ENCODE results near the gene GSAP.

Gene GSAP

GRCh38 chr7:77407906-77408305, 8.2 kb downstream of the GSAP start:
- DNase-seq, result no peak

- no peak for DNase-seq
Measured at GRCh38 chr7:77406421-77406820, 9.7 kb downstream of the GSAP start.

- DNase-seq, result no peak
Measured at GRCh38 chr7:77404641-77405040, 11.5 kb downstream of the GSAP start.

GRCh38 chr7:77403957-77404356, 12.2 kb downstream of the GSAP start:
- no peak for DNase-seq

- no peak for DNase-seq
Measured at GRCh38 chr7:77402818-77403217, 13.3 kb downstream of the GSAP start.

- no peak for DNase-seq
Measured at GRCh38 chr7:77401002-77401401, 15.1 kb downstream of the GSAP start.

GRCh38 chr7:77399816-77400215, 16.3 kb downstream of the GSAP start:
- no peak for DNase-seq

GRCh38 chr7:77396894-77397547, 19.1 kb downstream of the GSAP start:
- DNase-seq, result no peak

GRCh38 chr7:77395626-77396025, 20.5 kb downstream of the GSAP start:
- no peak for DNase-seq

- no peak for DNase-seq
Measured at GRCh38 chr7:77393954-77394353, 22.2 kb downstream of the GSAP start.

- DNase-seq, result no peak
Measured at GRCh38 chr7:77393261-77393660, 22.9 kb downstream of the GSAP start.

GRCh38 chr7:77391230-77391629, 24.9 kb downstream of the GSAP start:
- DNase-seq, result no peak

- no peak for DNase-seq
Measured at GRCh38 chr7:77388055-77388641, 28.0 kb downstream of the GSAP start.

GRCh38 chr7:77386165-77386822, 29.9 kb downstream of the GSAP start:
- no peak for DNase-seq

- DNase-seq, result no peak
Measured at GRCh38 chr7:77383333-77383740, 32.8 kb downstream of the GSAP start.

GRCh38 chr7:77382532-77382931, 33.6 kb downstream of the GSAP start:
- no peak for DNase-seq

GRCh38 chr7:77378584-77378983, 37.6 kb downstream of the GSAP start:
- DNase-seq, result no peak

- DNase-seq, result no peak
Measured at GRCh38 chr7:77370606-77371005, 45.5 kb downstream of the GSAP start.

GRCh38 chr7:77368974-77369373, 47.2 kb downstream of the GSAP start:
- DNase-seq, result no peak

GRCh38 chr7:77367976-77368375, 48.2 kb downstream of the GSAP start:
- no peak for DNase-seq

GRCh38 chr7:77362905-77363304, 53.2 kb downstream of the GSAP start:
- DNase-seq, result no peak

- no peak for DNase-seq
Measured at GRCh38 chr7:77360969-77361368, 55.2 kb downstream of the GSAP start.

- DNase-seq, result no peak
Measured at GRCh38 chr7:77360104-77360503, 56.0 kb downstream of the GSAP start.

GRCh38 chr7:77359599-77359998, 56.5 kb downstream of the GSAP start:
- DNase-seq, result no peak
